GM23338 (cell line): Measurements from ENCODE around the gene DEDD2. TPM values are rescaled to one million over a fixed set of nuclear protein-coding genes. Genes with fewer than 3 reads are reported as not detected.

Experiments used
- ETS1 ChIP-seq: IDR thresholded peaks from 2 replicates; pipeline ENCODE4 v1.6.1; 2016; ENCODE audit warnings: antibody characterized with exemption
- EZH2phosphoT487 ChIP-seq: fragments of 200-600 bp; sonication (generic); IDR thresholded peaks from one replicate; pipeline ENCODE4 v1.8.1; 2018; ENCODE audit warnings: antibody characterized with exemption; ENCODE audit not compliant: unreplicated experiment
- NANOG ChIP-seq: IDR thresholded peaks from 2 replicates; pipeline ENCODE4 v1.6.1; 2016; ENCODE audit warnings: antibody characterized with exemption, borderline replicate concordance
- POLR2AphosphoS5 ChIP-seq: IDR thresholded peaks from 2 replicates; pipeline ENCODE4 v1.6.1; 2016; ENCODE audit warnings: antibody characterized with exemption, low read depth
- STAT1 ChIP-seq: IDR thresholded peaks from one replicate; pipeline ENCODE4 v1.6.1; 2016; ENCODE audit warnings: antibody characterized with exemption; ENCODE audit not compliant: unreplicated experiment
- ZNF114 ChIP-seq: fragments of 250-450 bp; sonication (Bioruptor Pico); IDR thresholded peaks from 2 replicates; pipeline ENCODE4 v1.5.0; 2020; ENCODE audit warnings: mild to moderate bottlenecking, moderate library complexity
- ZNF331 ChIP-seq: fragments of 250-450 bp; sonication (Bioruptor Pico); IDR thresholded peaks from 2 replicates; pipeline ENCODE4 v1.5.0; 2020; ENCODE audit warnings: low read depth, mild to moderate bottlenecking, moderate library complexity
- ZNF462 ChIP-seq: fragments of 250-450 bp; sonication (Bioruptor Pico); IDR thresholded peaks from 2 replicates; pipeline ENCODE4 v1.5.0; 2020; ENCODE audit warnings: mild to moderate bottlenecking, moderate library complexity
- polyA plus RNA-seq: library from polyadenylated mRNA; unstranded; fragments of >200 nt; fragmentation: Nextera tagmentation; extraction: Ambion mirVana; gene quantifications from 2 replicates; pipeline ENCODE4 v1.2.1, GENCODE V29; 2016
- total RNA-seq: library from RNA; depleted of rRNA; stranded (reverse); fragments of >200 nt; shearing (Covaris generic); gene quantifications from 2 replicates; pipeline ENCODE4 v1.2.3, GENCODE V29; 2014

Gene DEDD2
- total and polyA plus RNA-seq, 2 experiments from 2014 or later = 23.4 to 63.0 TPM

GRCh38 chr19:42196011-42197001, 21.2 kb downstream of the DEDD2 start (continued):
- TF ChIP-seq ZNF462 (CRISPR knock-in tag) = no peak
- TF ChIP-seq NANOG = no peak
- TF ChIP-seq EZH2phosphoT487 = no peak
- TF ChIP-seq POLR2AphosphoS5 = no peak; the same call in 1 of the 2 replicates
- TF ChIP-seq ZNF114 = no peak
- TF ChIP-seq ETS1 = no peak
- TF ChIP-seq STAT1 = no peak
- no peak for TF ChIP-seq ZNF331 (CRISPR knock-in tag)
